Measurements from ENCODE around the gene MAP7D2.
"Not testable (repeated sequence)": the region's sequence is repeated elsewhere in the genome, so short reads cannot be mapped to it uniquely, and the experiment has no call there.

The MAP7D2 gene

GRCh38 chrX:20116577-20117240 is at the start of gene MAP7D2:
MAP7D2 (minus strand) TSS chrX:20116907; CDS start chrX:20116879, 28 bp downstream.
- peaks cover 2 to 6% of the 10 kb centered on the region in 2 donors for H3K4me1 Mint-ChIP-seq
- H3K36me3 Mint-ChIP-seq, result no peaks in the 10 kb centered on the region
- ATAC-seq (replicated peaks) (peak in 1 of 2 donors; percentile 38), DNase-seq (no peak)
- H3K27me3 Mint-ChIP-seq, result peaks cover 14 to 26% of the 10 kb centered on the region in 2 donors
- peak within 1 kb of the TSS; percentile 57 to 62 for H3K4me3 Mint-ChIP-seq
- no peaks in the 10 kb centered on the region for H3K9me3 Mint-ChIP-seq
- H3K27ac Mint-ChIP-seq, result no peak within 1 kb of the TSS

- H3K27ac Mint-ChIP-seq; DNase-seq; H3K4me1 Mint-ChIP-seq; ATAC-seq (replicated peaks); H3K4me3 Mint-ChIP-seq; H3K27me3 Mint-ChIP-seq; H3K9me3 Mint-ChIP-seq: not testable (repeated sequence)
- peaks cover 24 to 26% of the 10 kb centered on the region in 2 donors for H3K36me3 Mint-ChIP-seq
These were observed 45.8 kb upstream of the MAP7D2 start for GRCh38 chrX:20162516-20162915.

DNA sequence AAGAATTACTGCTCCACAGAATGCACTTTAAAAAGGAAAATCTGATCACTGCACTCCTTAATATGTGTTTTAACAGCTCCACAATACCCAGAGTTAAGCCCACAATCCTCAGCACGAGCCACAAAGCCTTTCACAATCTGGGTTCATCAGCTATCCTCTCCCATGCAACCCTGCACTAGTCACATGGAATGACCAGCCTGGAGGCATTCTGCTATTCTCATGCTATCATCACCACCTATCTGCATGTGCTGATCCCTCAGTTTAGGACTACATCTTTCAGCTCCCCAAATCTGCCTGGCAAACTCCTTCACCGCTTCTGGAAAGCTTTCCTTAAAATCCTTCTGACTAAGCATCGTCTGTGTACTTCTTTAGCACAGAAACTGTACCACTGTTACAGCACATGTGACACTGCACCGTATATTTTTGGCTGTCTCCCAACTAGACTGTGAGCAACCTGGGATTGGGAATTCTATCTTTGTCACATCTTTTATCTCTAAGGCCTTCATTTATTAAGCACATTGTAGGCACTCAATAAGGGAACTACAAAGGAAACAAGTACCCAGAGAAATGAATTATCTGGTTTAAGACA is 43.2 kb upstream of the MAP7D2 start:
- ATAC-seq (replicated peaks) (no peak), DNase-seq (no peak)
- H3K27me3 Mint-ChIP-seq, result peaks cover 0 to 11% of the 10 kb centered on the region in 2 donors
- no peaks in the 10 kb centered on the region for H3K9me3 Mint-ChIP-seq
- H3K4me1 Mint-ChIP-seq, result no peaks in the 10 kb centered on the region
- H3K36me3 Mint-ChIP-seq, result peaks cover 18 to 27% of the 10 kb centered on the region in 2 donors
- H3K4me3 Mint-ChIP-seq, result no peak overlapping the region
- H3K27ac Mint-ChIP-seq, result no peak overlapping the region

DNA sequence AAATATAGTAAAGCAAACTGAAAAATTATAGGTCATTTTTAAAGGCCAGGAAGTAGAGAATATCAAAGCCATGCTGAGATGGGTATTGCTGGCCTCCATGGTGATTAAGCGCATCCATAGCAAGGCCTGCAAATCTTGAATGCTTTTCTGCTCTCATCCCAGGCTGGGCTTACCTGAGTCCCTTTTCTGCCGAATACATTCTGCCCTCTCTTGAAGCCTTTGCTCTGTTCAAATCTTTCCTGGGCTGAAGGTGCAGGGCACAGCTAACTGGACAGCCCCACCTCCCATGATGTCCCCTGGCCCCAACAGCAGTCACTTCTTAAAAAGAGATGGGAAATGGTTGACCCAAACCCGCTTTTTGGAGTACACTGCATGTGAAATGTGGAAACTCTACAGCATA is 35.0 kb upstream of the MAP7D2 start:
- DNase-seq (no peak), ATAC-seq (replicated peaks) (no peak)
- H3K36me3 Mint-ChIP-seq, result peaks cover 10 to 11% of the 10 kb centered on the region in 2 donors
- H3K9me3 Mint-ChIP-seq, result no peaks in the 10 kb centered on the region
- H3K27me3 Mint-ChIP-seq, result peaks cover 0 to 9% of the 10 kb centered on the region in 2 donors
- peaks cover 0 to 6% of the 10 kb centered on the region in 2 donors for H3K4me1 Mint-ChIP-seq
- H3K27ac Mint-ChIP-seq, result peak overlapping the region; percentile 88
- H3K4me3 Mint-ChIP-seq, result no peak overlapping the region

- peaks cover 7 to 12% of the 10 kb centered on the region in 2 donors for H3K36me3 Mint-ChIP-seq
- no peak overlapping the region for H3K4me3 Mint-ChIP-seq
- peaks cover 2 to 11% of the 10 kb centered on the region in 2 donors for H3K4me1 Mint-ChIP-seq
- ATAC-seq (replicated peaks), result no peak
- H3K27ac Mint-ChIP-seq, result no peak overlapping the region
- peaks cover 0 to 5% of the 10 kb centered on the region in 2 donors for H3K27me3 Mint-ChIP-seq
- no peak for DNase-seq
- peaks cover 0 to 2% of the 10 kb centered on the region in 2 donors for H3K9me3 Mint-ChIP-seq
These were observed 32.6 kb upstream of the MAP7D2 start for GRCh38 chrX:20149326-20149725.

DNA sequence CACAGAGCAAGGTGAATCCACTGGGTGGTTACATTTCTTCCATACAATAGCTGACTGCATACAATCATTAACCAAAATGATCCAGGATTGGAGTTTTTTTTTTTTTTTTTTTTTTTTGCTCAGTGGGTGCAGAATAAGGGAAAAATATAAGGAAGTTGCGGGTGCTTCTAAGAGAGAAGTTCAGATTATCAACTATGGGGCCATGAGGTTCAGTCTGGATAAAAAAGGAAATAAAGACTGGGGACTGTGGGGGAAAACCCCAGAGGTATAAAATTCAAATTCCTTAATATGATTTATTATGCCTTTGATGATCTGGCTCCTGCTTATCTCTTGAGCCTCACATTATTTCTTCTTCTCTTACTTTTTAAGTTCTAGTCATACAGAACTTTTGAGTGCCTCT is 30.9 kb upstream of the MAP7D2 start:
- no peak overlapping the region for H3K27ac Mint-ChIP-seq

GRCh38 chrX:20144491-20144890 is 27.8 kb upstream of the MAP7D2 start:
- Mint-ChIP-seq H3K36me3 (peaks cover 2 to 4% of the 10 kb centered on the region in 2 donors), H3K9me3 (peaks cover 0 to 2% of the 10 kb centered on the region in 2 donors), H3K4me3 (no peak overlapping the region), H3K4me1 (peaks cover 10 to 11% of the 10 kb centered on the region in 2 donors), H3K27ac (no peak overlapping the region), H3K27me3 (peaks cover 0 to 5% of the 10 kb centered on the region in 2 donors)
- no peak for DNase-seq
- no peak for ATAC-seq (replicated peaks)

More for the DNA sequence above, 30.9 kb upstream of the MAP7D2 start:
- Mint-ChIP-seq H3K4me1 (peaks cover 7 to 11% of the 10 kb centered on the region in 2 donors), H3K36me3 (peaks cover 6 to 9% of the 10 kb centered on the region in 2 donors), H3K27me3 (peaks cover 0 to 5% of the 10 kb centered on the region in 2 donors), H3K9me3 (peaks cover 0 to 2% of the 10 kb centered on the region in 2 donors), H3K4me3 (no peak overlapping the region)
- ATAC-seq (replicated peaks), result no peak
- no peak for DNase-seq

DNA sequence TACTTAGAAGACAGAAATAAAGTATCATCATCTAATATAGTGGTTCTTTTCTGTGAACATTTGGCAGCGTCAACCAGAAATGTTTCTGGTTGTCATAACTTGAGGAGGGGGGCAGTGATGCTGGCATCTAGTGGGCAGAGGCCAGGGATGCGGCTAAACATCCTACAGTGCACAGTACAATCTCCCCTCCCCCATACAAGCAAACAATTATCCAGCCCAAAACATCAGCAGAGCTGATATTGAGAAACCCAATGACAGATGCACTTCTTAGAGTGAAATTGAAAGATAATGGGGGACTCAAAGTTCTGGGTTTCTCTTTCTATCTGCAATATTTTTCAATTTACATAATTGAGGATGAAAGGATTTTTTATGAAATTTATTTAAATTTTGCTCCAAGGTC is 26.9 kb upstream of the MAP7D2 start:
- H3K36me3 Mint-ChIP-seq, result peaks cover 2 to 11% of the 10 kb centered on the region in 2 donors
- no peak overlapping the region for H3K27ac Mint-ChIP-seq
- peaks cover 0 to 2% of the 10 kb centered on the region in 2 donors for H3K9me3 Mint-ChIP-seq

DNA sequence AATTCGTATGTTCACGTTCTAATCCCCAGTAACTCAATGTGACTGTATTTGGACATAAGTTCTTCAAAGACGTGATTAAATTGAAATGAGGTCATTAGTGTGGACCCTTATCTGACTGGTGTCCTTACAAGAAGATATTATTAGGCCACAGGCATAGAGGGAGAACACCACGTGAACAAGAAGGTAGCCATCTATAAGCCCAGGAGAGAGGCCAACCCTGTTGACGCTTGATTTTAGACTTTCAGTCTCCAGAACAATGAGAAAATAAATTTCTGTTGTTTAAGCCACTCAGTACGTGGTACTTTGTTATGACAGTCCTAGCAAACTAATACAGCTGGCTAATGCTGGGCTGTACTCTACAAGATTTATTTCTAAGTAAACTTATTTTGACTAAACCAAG is 26.4 kb upstream of the MAP7D2 start:
- ATAC-seq (replicated peaks) (no peak), DNase-seq (no peak)
- Mint-ChIP-seq H3K4me1 (peaks cover 15 to 17% of the 10 kb centered on the region in 2 donors), H3K27me3 (peaks cover 0 to 2% of the 10 kb centered on the region in 2 donors), H3K36me3 (peaks cover 2 to 11% of the 10 kb centered on the region in 2 donors), H3K4me3 (peak overlapping the region; percentile 59 to 70), H3K27ac (peak overlapping the region; percentile 84), H3K9me3 (peaks cover 0 to 2% of the 10 kb centered on the region in 2 donors)

More for the DNA sequence above, 26.9 kb upstream of the MAP7D2 start:
- peaks cover 0 to 5% of the 10 kb centered on the region in 2 donors for H3K27me3 Mint-ChIP-seq
- ATAC-seq (replicated peaks) (no peak), DNase-seq (no peak)
- H3K4me3 Mint-ChIP-seq, result no peak overlapping the region
- H3K4me1 Mint-ChIP-seq, result peaks cover 15 to 18% of the 10 kb centered on the region in 2 donors

DNA sequence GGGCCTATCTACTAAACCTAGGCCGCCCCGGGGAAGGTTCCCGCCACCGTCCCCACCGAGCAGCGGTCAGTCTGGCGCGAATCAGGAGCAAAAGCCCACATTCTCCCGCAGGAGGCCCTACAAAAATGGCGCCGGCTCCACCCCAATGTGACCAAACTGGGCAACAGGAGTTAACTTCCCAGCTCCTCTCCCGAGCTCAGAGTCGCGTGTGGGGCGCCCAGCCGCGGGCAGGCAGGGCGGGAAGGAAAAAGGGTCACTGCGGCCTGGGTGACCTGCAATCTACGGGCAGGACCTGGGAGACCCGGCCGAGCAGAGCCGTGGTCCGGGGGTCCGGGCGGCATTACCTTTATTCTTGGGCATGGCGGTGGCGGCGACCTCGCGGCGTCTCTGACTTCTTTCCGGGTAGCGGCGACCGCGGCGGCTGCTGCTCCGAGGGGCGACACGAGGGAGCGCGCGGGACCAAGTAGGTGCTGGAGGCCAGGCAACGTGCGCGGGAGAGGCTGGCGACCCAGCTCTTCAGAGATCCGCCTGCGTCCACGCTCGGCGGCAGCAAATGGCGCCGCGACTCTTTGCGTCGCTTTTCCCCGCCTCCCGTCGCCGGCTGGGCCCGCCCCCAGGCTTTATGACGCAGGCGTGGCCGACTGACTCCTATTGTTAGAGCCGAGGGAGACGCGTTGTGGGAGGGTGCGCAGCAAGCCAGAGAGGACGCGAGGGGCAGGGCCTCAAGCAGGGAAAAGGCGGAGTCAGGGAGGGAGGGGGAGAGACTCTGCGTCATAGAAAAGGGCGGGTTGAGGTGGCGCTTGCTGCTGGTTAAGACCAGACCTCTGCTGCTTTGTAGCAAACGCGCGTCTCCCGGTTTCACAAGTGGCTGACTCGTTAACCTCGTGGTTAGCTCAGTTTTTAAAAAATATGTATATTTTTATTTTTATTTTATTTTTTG is 24.8 kb upstream of the MAP7D2 start, which contains the start of gene EIF1AX:
EIF1AX (minus strand) TSS at position 558 of the 940 bp plus-strand sequence; CDS start at position 360, 198 bp downstream.
- Mint-ChIP-seq H3K36me3 (peaks cover 2 to 14% of the 10 kb centered on the region in 2 donors), H3K27ac (peak within 1 kb of the TSS; percentile 97), H3K9me3 (peaks cover 0 to 2% of the 10 kb centered on the region in 2 donors)

GRCh38 chrX:20140420-20140819 is 23.7 kb upstream of the MAP7D2 start:
- DNase-seq (no peak), ATAC-seq (replicated peaks) (no peak)
- Mint-ChIP-seq H3K4me1 (peaks cover 21 to 23% of the 10 kb centered on the region in 2 donors), H3K4me3 (peak overlapping the region; percentile 89 to 94), H3K9me3 (peaks cover 0 to 2% of the 10 kb centered on the region in 2 donors), H3K27me3 (no peaks in the 10 kb centered on the region), H3K36me3 (peaks cover 8 to 25% of the 10 kb centered on the region in 2 donors), H3K27ac (peak overlapping the region; percentile 97)

More for the DNA sequence above, 24.8 kb upstream of the MAP7D2 start, which contains the start of gene EIF1AX:
- Mint-ChIP-seq H3K27me3 (no peaks in the 10 kb centered on the region), H3K4me3 (peak within 1 kb of the TSS; percentile 89 to 94), H3K4me1 (peaks cover 12 to 15% of the 10 kb centered on the region in 2 donors)
- DNase-seq (peak; percentile 99), ATAC-seq (replicated peaks) (peak; percentile 98 to 99)

DNA sequence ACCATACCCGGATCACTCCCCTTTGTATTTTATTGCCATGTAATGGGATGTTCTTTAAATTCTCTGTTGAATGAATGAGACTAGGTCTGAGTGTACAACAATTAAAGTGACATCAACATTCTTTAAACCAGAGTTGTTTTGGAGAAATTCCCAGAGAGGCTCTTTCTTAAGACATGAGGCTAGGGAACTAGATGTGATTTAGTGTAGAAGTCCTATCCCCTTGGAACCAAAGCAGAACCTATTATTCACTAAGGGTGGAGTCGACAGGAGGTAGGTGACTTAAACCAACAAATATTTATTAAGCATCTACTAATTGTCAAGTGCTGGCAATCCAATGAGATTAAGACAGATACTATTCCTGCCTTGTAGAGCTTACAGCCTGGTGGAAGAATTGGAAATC is 23.3 kb upstream of the MAP7D2 start:
- Mint-ChIP-seq H3K4me1 (peaks cover 20 to 23% of the 10 kb centered on the region in 2 donors), H3K9me3 (peaks cover 0 to 2% of the 10 kb centered on the region in 2 donors), H3K27ac (no peak overlapping the region), H3K27me3 (no peaks in the 10 kb centered on the region), H3K36me3 (peaks cover 7 to 28% of the 10 kb centered on the region in 2 donors), H3K4me3 (peak overlapping the region; percentile 89 to 94)
- ATAC-seq (replicated peaks) (no peak), DNase-seq (no peak)

DNA sequence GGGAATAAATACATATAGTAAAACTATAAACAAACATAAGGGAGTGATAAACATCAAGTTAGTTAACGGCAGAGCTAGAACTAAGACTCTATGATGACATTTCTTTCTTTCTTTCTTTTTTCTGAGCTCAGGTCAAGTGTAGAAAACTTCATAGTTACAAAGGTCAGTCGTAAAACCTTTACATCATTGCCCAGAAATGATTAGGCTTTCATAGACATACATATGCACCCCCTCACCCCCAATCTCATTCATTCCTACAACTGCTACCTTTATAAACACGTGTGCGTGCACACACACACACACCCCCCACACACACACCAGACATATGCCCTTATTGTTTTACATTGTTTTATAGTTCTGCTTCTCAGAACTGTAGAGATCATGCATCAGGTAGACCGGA is 19.2 kb upstream of the MAP7D2 start:
- H3K27ac Mint-ChIP-seq, result no peak overlapping the region
- peaks cover 16% of the 10 kb centered on the region in 2 donors for H3K4me1 Mint-ChIP-seq
- H3K27me3 Mint-ChIP-seq, result no peaks in the 10 kb centered on the region
- no peak for ATAC-seq (replicated peaks)
- H3K36me3 Mint-ChIP-seq, result peaks cover 7 to 36% of the 10 kb centered on the region in 2 donors
- no peaks in the 10 kb centered on the region for H3K9me3 Mint-ChIP-seq
- DNase-seq, result no peak
- no peak overlapping the region for H3K4me3 Mint-ChIP-seq

DNA sequence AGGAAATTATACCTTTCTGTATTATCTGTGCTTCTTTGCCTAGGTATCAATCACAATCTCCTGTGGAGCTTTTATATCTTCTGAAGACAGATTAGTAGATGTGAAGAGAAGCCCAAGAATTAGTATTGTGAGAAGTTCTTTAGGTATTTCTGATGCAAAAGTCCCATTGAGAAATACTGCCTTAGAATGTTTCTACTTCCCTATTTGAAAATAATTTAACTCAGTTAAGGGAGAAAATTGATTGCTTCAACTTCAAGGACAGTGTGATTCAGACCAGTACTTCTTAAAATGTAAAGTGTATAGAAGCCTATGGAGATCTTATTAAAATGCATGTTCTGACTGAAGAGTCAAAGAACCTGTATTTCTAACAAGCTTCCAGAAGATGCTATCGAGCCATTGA is 16.0 kb upstream of the MAP7D2 start:
- Mint-ChIP-seq H3K36me3 (peaks cover 7 to 35% of the 10 kb centered on the region in 2 donors), H3K27me3 (no peaks in the 10 kb centered on the region), H3K4me3 (no peak overlapping the region), H3K27ac (no peak overlapping the region), H3K9me3 (no peaks in the 10 kb centered on the region), H3K4me1 (peaks cover 8 to 9% of the 10 kb centered on the region in 2 donors)
- DNase-seq, result no peak
- ATAC-seq (replicated peaks), result no peak

All from stimulated activated naive B cell treated with anti-CD40 and anti-IgM and Interleukin-4, amounts not matched to agents 10 μg/mL and 1 μg/mL and 100 μg/mL, for 72 hours (primary cell).